GM18517 (cell line): ENCODE data around the gene IFNA21.
"Not testable (repeated sequence)": the region's sequence is repeated elsewhere in the genome, so short reads cannot be mapped to it uniquely, and the experiment has no call there.

Source experiments
- ATAC-seq: cut with Tn5 transposase; IDR thresholded peaks from one replicate; pipeline ENCODE4 v1.9.1; 2021; ENCODE audit warnings: mild to moderate bottlenecking, moderate library complexity; ENCODE audit not compliant: unreplicated experiment

IFNA21 gene

DNA sequence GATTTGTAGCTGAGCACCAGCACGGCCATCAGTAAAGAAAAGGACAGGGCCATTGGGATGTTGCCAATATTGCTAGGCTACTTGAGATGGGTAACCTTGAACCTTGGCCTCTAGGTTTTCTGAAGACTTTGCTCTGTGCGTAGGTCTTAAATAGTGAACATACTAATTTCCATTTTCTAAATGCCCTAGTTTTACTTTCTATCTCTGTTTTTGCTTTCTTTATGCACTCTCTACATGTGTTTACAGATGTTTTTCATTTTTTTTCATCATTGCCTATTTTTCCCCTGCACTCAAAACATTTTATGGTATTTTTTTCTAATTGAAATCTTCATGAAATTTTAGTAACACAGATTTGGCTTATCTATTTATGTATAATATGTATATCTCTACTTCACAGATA is at the start of gene IFNA21:
Gene IFNA21 (minus strand): TSS at position 101 of the 400 bp plus-strand sequence. CDS start 48 bp downstream, at position 53.
- not testable (repeated sequence) for ATAC-seq

GRCh38 chr9:21213411-21214326 is 47.2 kb upstream of the IFNA21 start:
- peak; percentile 81 for ATAC-seq

GRCh38 chr9:21212160-21212559 is 45.7 kb upstream of the IFNA21 start:
- not testable (repeated sequence) for ATAC-seq

- not testable (repeated sequence) for ATAC-seq
Observed at GRCh38 chr9:21210782-21211181, 44.3 kb upstream of the IFNA21 start.

- no peak for ATAC-seq
Observed at GRCh38 chr9:21210311-21210710, 43.9 kb upstream of the IFNA21 start.

GRCh38 chr9:21207043-21207442 is 40.6 kb upstream of the IFNA21 start, which contains the start of gene IFNA10:
TSS of gene IFNA10 (minus strand) at chr9:21207143. CDS start at chr9:21207097, 46 bp downstream.
- not testable (repeated sequence) for ATAC-seq

DNA sequence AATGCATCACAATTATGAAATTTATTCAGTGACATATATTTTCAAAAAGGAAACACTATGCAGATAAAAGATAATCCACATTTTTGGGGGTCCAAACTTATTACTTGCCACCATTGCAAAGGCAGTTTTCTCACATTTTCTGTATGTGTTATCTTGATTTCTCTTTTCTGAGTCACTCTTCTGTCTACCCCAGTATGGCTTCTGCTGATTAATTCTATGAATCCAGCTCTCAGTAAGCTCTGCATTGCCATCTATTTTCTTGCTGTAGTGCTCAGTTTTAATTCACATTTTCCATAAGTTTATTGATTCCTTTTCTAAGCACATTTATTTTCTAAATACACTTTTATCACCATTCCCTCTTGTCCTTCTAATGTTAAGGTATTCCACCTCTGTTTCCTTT is 38.7 kb upstream of the IFNA21 start:
- no peak for ATAC-seq

DNA sequence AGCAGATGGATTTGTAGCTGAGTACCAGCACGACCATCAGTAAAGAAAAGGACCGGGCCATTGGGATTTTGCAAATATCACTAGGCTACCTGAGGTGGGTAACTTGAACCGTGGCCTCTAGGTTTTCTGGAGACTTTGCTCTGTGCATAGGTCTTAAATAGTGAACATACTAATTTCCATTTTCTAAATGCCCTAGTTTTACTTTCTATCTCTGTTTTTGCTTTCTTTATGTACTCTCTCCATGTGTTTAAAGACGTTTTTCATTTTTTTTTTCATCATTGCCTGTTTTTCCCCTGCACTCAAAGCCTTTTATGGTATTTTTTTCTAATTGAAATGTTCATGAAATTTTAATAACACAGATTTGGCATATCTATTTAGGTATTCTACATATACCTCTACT is 35.6 kb upstream of the IFNA21 start, which contains the start of gene IFNA7:
Gene IFNA7 (minus strand): TSS at position 101 of the 400 bp plus-strand sequence. CDS start 40 bp downstream, at position 61.
- ATAC-seq, result not testable (repeated sequence)

GRCh38 chr9:21194867-21195776 is 28.7 kb upstream of the IFNA21 start:
- peak; percentile 95 for ATAC-seq

DNA sequence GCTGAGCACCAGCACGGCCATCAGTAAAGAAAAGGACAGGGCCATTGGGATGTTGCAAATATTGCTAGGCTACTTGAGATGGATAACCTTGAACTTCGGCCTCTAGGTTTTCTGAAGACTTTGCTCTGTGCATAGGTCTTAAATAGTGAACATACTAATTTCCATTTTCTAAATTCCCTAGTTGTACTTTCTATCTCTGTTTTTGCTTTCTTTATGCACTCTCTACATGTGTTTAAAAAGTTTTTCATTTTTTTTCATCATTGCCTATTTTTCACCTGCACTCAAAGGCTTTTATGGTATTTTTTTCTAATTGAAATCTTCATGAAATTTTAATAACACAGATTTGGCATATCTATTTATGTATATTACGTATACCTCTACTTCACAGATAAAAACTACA is 21.0 kb upstream of the IFNA21 start, which contains the start of gene IFNA4:
Gene IFNA4 (minus strand): TSS at position 101 of the 400 bp plus-strand sequence. CDS start 56 bp downstream, at position 45.
- not testable (repeated sequence) for ATAC-seq

DNA sequence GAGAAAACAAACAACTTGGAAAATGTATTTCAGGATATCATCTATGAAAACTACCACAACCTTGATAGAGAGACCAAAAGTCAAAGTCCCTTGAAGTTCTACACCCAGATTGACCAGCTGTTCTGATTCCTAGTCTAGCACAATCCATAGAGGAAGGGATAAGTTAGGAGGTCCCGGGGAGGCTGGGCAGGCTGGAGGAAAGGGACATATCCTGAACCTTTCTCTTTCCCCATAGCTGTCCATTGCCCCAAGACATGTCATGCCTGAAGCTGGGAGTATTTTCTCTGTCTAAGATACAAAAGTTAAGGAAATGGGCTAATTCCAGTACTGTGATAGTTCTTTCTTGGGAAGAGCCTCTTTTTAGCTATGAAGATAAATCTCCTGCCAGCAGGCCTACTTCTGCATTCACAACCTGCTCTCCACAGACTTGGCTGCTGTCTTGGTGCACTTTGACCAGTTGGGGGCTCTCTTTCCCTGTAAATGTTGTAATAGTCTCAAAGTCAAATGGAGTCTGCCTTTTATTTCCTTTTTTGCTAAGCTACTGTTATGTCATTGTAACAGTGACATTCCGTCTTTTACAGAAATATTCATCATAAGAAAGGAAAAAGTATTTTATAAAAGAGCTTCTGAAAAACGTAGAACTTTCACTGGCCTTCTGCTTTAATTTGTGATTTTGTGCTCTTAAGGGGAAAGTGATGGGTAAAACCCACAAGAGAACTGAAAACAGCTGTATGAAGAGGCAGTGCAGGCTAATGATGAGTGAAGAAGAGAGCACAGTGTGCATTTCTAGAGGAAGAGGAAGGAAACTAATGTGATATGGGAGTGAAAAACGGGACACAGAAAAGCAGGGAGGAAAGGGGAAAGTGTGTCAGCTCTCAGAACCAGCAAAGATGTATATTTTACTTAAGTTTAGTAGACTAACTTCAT is 16.6 kb upstream of the IFNA21 start:
- peak; percentile 96 for ATAC-seq

DNA sequence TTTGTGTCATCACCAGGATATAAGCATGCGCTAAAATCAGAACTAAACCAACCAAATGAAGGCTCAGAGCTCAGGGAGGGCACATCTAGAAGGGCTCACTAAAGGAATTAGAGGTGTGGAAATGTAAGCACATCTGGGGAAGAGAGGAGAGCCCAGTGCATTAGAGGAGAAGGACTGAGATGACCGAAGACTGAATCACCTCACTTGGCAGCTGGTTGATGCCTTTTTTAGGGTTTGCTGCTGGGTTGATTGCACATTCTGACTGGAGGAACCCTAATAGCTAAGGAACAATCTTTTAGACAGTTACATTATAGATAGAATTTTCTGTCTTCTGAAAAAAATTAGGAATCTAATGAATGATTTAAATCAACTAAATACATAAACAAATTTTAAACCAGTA is 8.2 kb upstream of the IFNA21 start:
- ATAC-seq, result no peak

- ATAC-seq, result no peak
Observed at GRCh38 chr9:21172156-21172555, 5.7 kb upstream of the IFNA21 start.

DNA sequence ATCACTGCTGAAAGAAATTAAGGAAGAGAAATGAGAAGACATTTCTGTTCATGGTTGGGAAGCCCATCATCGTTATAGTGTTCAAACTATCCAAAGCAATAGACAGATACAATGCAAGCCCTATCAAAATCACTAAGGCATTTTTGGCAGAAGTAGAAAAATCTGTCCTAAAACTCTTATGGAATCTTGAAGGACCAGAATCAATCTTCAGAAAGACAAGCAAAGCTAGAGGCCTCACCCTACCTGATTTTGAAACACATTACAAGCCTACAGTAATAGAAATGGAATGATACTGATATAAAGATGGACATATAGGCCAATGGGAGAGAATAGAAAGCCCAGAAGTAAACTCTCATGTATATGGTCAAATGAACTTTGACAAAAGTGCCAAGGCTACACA is 4.9 kb upstream of the IFNA21 start:
- no peak for ATAC-seq

GRCh38 chr9:21165516-21165915 is 944 bp downstream of the IFNA21 start:
- ATAC-seq, result no peak

DNA sequence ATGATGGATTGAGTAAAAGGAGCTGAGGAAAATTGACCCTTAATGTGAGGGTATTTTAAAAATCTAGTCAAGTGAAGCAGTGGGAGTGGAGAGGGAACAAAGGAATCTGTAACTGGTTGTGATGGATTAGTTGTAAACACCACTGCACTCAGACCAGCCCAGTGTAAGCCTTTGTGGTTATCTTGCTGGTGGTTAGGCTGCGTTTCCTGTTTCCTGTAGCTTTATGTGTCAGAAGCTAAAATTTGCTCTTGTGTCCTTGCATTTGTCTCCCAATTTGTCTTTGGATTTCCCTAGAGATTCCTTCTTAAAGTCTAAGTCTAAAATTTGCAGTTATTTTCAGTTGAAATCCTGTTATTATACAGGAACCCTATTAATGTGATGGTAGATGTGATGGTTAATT is 6.3 kb downstream of the IFNA21 start:
- ATAC-seq, result peak; percentile 90

- no peak for ATAC-seq
Observed at GRCh38 chr9:21155501-21155900, 11.0 kb downstream of the IFNA21 start.

DNA sequence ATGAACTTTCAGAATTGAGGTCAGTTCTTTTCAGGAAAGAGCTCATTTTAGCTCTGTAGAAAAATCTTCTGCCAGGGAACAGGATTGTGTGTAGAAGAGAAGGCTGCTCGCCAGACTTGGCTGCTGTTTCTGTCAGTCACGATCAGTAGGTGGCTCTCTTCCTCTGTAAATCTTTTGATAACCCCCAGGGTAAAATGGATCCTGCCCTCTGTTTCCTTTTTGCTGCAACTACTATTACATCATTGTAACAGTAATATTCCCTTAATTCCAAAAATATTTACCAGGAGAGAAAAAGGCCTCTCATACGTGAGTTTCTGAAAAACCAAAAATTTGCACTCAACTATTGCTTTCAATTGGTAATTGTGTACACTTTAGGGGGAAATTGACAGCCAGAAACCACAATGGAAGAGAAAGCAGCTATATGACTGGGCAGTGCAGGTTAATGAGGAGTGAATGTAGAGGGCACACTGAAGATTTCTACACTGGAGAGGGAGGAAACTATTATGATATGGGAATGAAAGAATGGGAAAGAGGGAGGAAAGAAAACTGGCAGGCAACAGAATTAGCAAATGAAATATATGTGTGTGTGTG is 12.3 kb downstream of the IFNA21 start:
- peak; percentile 78 for ATAC-seq

DNA sequence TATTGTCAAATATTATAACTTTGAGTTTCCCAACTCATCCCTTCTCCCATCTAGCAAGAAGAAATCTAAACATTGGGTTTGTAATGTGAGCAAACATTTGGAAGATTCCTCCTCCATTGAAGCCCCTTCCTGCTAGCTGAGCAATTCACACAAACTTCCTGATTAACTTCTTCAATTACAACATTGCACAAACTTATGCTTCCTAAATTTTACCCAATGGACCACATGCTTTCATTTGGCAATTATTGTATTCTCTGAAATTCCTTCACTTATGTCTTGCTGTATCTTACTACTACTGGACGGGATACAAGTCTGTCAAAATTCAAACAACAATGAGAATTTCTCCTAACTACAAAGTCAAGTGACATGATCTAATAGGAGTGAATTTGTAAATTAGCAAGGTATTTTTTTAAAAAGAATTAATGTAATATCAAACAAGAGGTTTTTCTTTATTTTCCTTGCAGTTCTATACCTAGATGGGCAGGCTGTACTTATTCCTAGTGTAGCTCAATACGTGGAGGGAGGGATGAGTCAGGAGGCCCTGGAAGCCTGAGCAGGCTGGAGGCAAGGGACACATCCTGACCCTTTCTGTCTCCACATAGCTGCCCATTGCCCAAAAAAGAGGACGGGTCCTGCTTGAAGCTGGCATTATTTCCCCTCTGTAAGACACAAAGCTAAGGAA is 13.0 kb downstream of the IFNA21 start:
- peak; percentile 38 for ATAC-seq
